Measurements from ENCODE around the gene KRT222.

DNA sequence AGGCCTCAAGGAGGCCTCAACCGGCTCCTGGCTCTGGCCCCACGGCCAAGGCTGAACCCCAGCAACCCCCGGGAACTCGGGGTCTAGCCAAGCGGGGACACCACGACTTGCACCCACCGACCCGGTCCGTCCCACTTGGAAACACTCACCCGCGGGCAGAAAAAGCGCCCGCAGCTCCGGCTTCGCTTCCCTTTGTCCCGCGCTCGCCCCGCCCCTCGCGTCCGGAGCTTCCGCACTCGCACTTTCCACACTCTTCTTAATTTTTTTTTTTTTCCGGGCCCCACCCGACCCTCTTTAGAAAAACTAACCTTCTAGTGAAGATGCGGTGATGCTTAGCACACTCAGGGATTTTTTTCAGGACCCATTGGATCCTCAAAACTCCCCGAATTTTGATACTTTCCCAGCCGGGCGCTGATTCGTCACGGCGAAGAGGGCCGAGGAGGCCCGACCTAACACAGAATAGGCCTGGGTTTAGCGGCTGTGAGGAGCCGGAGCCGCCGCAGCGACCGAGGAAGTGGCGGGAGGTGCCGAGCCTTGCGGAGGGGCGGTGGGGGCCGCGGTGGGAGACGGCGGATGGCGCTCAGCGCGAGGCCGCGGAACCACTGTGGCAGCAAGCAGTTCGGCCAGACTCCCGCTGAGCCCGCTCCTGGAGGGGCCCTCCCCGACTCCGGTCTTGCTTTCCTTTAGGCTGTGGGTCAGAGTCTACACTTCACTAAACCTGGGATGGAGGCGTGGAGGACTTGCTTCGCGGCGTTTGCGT, 17.2 kb downstream of the KRT222 start, which contains the start of gene SMARCE1:
- TF ChIP-seq CTCF (IDR thresholded peaks at IDR 0.05) (no peak), POLR2A (IDR thresholded peaks at IDR 0.05) (peak; percentile 57)

Data from right lobe of liver (tissue), 4 donors.